HepG2 (cell line): ENCODE data around the gene PKMYT1. TPM values are rescaled to one million over a fixed set of nuclear protein-coding genes. Genes with fewer than 3 reads are reported as not detected.
A peak's percentile ranks its signal among the peaks of the same experiment; 100 is the strongest.

Experiments used
- AHDC1 ChIP-seq: sonication (generic); formaldehyde crosslinking; IDR thresholded peaks from 2 replicates; pipeline ENCODE4 v1.5.1; 2020; ENCODE audit warnings: mild to moderate bottlenecking, missing genetic modification reagents, borderline replicate concordance
- CBFB ChIP-seq: sonication (generic); formaldehyde crosslinking; IDR thresholded peaks from 2 replicates; pipeline ENCODE4 v1.4.0; 2020; ENCODE audit warnings: missing genetic modification reagents
- CTCF ChIP-seq: sonication (generic); formaldehyde crosslinking; IDR thresholded peaks from 2 replicates; pipeline ENCODE4 v1.5.0; 2020; ENCODE audit warnings: mild to moderate bottlenecking, missing genetic modification reagents, moderate library complexity
- GTF3A ChIP-seq: sonication (generic); formaldehyde crosslinking; conservative IDR thresholded peaks from 2 replicates; pipeline ENCODE4 v1.4.0; 2020; ENCODE audit warnings: mild to moderate bottlenecking, missing genetic modification reagents
- MLX ChIP-seq: IDR thresholded peaks from 2 replicates; pipeline ENCODE4 v1.6.1; 2016
- RXRB ChIP-seq: IDR thresholded peaks from 2 replicates; pipeline ENCODE4 v1.6.1; 2016; ENCODE audit warnings: borderline replicate concordance, missing genetic modification reagents, missing compliant biosample characterization
- SKIL ChIP-seq: sonication (generic); formaldehyde crosslinking; IDR thresholded peaks from 2 replicates; pipeline ENCODE4 v1.8.0; 2022; ENCODE audit warnings: missing genetic modification reagents, mild to moderate bottlenecking, moderate library complexity, borderline replicate concordance
- SPEN ChIP-seq: sonication (generic); formaldehyde crosslinking; IDR thresholded peaks from 2 replicates; pipeline ENCODE4 v1.5.1; 2020; ENCODE audit warnings: low read depth, mild to moderate bottlenecking, missing genetic modification reagents
- ZBTB4 ChIP-seq: sonication (generic); formaldehyde crosslinking; IDR thresholded peaks from 2 replicates; pipeline ENCODE4 v1.4.0; 2020; ENCODE audit warnings: missing genetic modification reagents, mild to moderate bottlenecking, borderline replicate concordance
- ZNF12 ChIP-seq: sonication (generic); formaldehyde crosslinking; IDR thresholded peaks from 2 replicates; pipeline ENCODE4 v1.5.0; 2020; ENCODE audit warnings: missing genetic modification reagents
- ZNF501 ChIP-seq: sonication (generic); formaldehyde crosslinking; IDR thresholded peaks from 2 replicates; pipeline ENCODE4 v1.5.1; 2020; ENCODE audit warnings: mild to moderate bottlenecking, moderate library complexity, missing genetic modification reagents
- ZNF580 ChIP-seq: IDR thresholded peaks from 2 replicates; pipeline ENCODE4 v1.6.1; 2016; ENCODE audit warnings: low read depth, borderline replicate concordance
- ZNF672 ChIP-seq: sonication (generic); formaldehyde crosslinking; IDR thresholded peaks from 2 replicates; pipeline ENCODE4 v1.8.1; 2022; ENCODE audit warnings: missing genetic modification reagents
- polyA plus RNA-seq, 8 experiments: library from polyadenylated mRNA; depleted of rRNA in 3 of 8; stranded (reverse) in 7 of 8; unstranded in 1 of 8; fragments of >200 nt; fragmentation: Illumina TruSeq in 4 of 8; extraction: Trizol in 4 of 8; gene quantifications; 2 replicates each; pipeline versions ENCODE4 v1.2.1 to v1.2.3, GENCODE V29; 2011 to 2016; ENCODE audit warnings: low read depth in 4 of 8, missing spikeins in 1 of 8, mixed read lengths in 1 of 8; ENCODE audit not compliant: insufficient read depth in 1 of 8
- total RNA-seq, 5 experiments: library from RNA; depleted of rRNA; stranded (reverse); fragments of >200 nt; fragmentation: Illumina TruSeq; extraction: Trizol; gene quantifications; 2 replicates each; pipeline ENCODE4 v1.2.3, GENCODE V29; 2016; ENCODE audit warnings: low read depth in 1 of 5

The PKMYT1 gene
- total and polyA plus RNA-seq, 2 of the 13 experiments (the other 11 are each of a cell fraction or from before 2014, with no cell fraction given): 7.0 to 27.8 TPM

GRCh38 chr16:3027983-3028715 lies 47.9 kb upstream of the PKMYT1 start (continued):
- no peak for TF ChIP-seq AHDC1 (CRISPR knock-in tag)
- TF ChIP-seq CBFB (CRISPR knock-in tag): 0 out of 2 replicates have a peak, but pooled peaks have one; percentile 42
- TF ChIP-seq SPEN (CRISPR knock-in tag): peak; percentile 50; the same call in 1 of the 2 replicates
- TF ChIP-seq GTF3A (CRISPR knock-in tag): no peak; the same call in 1 of the 2 replicates
- no peak for TF ChIP-seq SKIL (CRISPR knock-in tag)
- no peak for TF ChIP-seq ZNF12
- peak; percentile 88; the same call in 1 of the 2 replicates for TF ChIP-seq ZNF580 (CRISPR knock-in tag)
- peak; percentile 45; the same call in 1 of the 2 replicates for TF ChIP-seq RXRB (CRISPR knock-in tag)
- TF ChIP-seq ZNF501 (CRISPR knock-in tag): peak; percentile 49; the same call in 1 of the 2 replicates
- no peak for TF ChIP-seq MLX (CRISPR knock-in tag)
- TF ChIP-seq ZBTB4 (CRISPR knock-in tag): 0 out of 2 replicates have a peak, but pooled peaks have one; percentile 31
- peak; percentile 95 for TF ChIP-seq CTCF
- no peak for TF ChIP-seq ZNF672 (CRISPR knock-in tag)
